ENCODE measurements around the gene CFAP91.

- TF ChIP-seq CTCF (IDR thresholded peaks at IDR 0.05) = no peak
- TF ChIP-seq EP300 (IDR thresholded peaks at IDR 0.05) = no peak
- TF ChIP-seq POLR2A (IDR thresholded peaks at IDR 0.05) = no peak
- TF ChIP-seq POLR2AphosphoS5 (IDR thresholded peaks at IDR 0.05) = no peak
These were observed 30.0 kb upstream of the CFAP91 start for GRCh38 chr3:119672776-119673175.

Measured in gastroesophageal sphincter (tissue), 3 donors.